AG09319 (cell line): ENCODE data around the gene POLR3F.
"Not testable (repeated sequence)": the region's sequence is repeated elsewhere in the genome, so short reads cannot be mapped to it uniquely, and the experiment has no call there.

ENCODE experiments used
- DNase-seq: peaks from one replicate; pipeline ENCODE4 v3.0.0-alpha.2; 2010; ENCODE audit warnings: low read depth; ENCODE audit errors: extremely low read depth
- TF ChIP-seq, protein P1 (sequence below): IDR thresholded peaks from 2 replicates; pipeline ENCODE4 v1.5.1; 2011; ENCODE audit warnings: low read depth, mild to moderate bottlenecking, inconsistent platforms, low read length, moderate library complexity

Gene POLR3F

DNA sequence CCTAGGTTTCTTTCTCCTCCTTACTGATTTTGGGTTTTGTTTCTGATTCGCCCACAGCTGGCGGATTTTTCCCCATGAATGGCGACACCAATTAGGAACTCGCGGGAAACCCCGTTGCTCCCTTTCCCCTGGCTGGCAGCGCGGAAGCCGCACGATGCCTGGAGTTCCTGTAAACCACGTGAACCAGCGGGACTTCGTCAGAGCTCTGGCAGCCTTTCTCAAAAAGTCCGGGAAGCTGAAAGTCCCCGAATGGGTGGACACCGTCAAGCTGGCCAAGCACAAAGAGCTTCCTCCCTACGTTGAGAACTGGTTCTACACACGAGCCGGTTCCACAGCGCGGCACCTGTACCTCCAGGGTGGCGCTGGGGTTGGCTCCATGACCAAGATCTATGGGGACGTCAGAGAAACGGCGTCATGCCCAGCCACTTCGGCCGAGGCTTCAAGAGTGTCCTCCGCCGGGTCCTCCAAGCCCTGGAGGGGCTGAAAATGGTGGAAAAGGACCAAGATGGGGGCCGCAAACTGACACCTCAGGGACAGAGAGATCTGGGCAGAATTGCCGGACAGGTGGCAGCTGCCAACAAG lies 37.4 kb downstream of the POLR3F start:
- TF ChIP-seq, protein P1, sequence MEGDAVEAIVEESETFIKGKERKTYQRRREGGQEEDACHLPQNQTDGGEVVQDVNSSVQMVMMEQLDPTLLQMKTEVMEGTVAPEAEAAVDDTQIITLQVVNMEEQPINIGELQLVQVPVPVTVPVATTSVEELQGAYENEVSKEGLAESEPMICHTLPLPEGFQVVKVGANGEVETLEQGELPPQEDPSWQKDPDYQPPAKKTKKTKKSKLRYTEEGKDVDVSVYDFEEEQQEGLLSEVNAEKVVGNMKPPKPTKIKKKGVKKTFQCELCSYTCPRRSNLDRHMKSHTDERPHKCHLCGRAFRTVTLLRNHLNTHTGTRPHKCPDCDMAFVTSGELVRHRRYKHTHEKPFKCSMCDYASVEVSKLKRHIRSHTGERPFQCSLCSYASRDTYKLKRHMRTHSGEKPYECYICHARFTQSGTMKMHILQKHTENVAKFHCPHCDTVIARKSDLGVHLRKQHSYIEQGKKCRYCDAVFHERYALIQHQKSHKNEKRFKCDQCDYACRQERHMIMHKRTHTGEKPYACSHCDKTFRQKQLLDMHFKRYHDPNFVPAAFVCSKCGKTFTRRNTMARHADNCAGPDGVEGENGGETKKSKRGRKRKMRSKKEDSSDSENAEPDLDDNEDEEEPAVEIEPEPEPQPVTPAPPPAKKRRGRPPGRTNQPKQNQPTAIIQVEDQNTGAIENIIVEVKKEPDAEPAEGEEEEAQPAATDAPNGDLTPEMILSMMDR, result no peak
- DNase-seq, result no peak

DNA sequence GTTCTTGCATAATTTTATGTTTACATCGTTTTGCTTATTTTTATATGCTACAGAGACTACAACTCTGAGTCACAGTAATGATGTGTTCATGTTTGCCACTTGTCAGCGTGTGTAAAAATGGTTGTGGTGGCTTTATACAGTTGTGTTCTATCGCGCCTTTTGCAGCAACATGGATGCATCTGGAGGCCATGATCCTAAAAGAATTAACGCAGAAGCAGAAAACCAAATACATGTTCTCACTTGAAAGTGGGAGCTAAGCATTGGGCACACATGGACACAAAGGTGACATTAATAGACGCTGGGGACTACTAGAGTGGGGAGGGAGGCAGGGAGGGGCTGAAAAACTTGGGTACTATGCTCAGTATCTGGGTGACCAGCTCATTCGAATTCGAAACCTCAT lies 39.6 kb downstream of the POLR3F start:
- TF ChIP-seq, protein P1, result no peak
- no peak for DNase-seq

DNA sequence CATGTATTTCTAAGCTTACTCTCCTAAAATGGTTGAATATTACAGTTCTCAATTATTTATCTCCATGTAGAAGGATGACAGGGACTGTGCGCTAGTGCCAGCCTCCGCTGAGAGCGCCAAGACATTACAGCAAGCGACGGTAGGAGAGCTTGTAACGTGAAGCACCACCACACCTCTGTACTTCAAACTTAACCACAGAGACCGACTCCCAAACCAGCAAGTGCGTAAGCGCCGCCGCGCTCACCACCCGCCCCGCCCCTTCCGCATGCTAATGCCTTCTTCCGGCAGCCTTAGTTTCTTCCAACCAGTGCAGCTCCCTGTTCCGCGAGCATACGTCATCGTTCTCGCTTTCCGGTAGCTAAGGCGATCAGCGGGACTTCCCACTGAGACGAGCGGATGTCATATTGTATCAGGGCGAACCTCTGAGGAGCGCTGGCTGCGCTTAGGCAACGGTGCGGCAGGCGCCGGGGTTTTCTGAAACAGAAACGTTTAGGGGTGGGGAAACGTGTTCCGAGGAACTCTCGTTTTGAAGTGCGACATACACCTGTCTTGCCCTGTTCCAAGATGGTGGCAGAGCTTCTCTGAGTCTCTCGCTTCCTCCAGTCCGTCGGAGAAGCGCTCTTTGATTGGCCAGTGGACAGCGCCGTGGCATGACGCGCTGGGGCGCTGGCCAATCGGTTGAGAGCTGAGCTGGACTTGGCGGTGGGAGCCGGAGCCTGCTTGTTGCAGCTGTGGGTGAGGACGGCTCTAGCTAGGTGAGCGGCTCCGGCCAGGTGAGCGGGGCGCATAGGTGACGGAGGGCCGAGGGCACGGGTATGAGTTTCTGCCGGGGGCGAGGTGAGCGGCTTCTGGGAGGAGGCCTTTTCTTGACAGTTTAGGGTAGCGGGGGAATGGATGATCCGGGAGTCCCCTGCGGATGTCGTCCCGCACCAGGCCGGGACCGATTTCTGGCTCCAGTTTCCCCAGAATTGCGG lies 40.3 kb downstream of the POLR3F start, which contains the start of gene SEC23B:
SEC23B (plus strand) TSS at position 723 of the 974 bp plus-strand sequence. CDS start 2,896 bp downstream, outside the sequence.
- TF ChIP-seq, protein P1, result no peak
- peak; percentile 89 for DNase-seq

DNA sequence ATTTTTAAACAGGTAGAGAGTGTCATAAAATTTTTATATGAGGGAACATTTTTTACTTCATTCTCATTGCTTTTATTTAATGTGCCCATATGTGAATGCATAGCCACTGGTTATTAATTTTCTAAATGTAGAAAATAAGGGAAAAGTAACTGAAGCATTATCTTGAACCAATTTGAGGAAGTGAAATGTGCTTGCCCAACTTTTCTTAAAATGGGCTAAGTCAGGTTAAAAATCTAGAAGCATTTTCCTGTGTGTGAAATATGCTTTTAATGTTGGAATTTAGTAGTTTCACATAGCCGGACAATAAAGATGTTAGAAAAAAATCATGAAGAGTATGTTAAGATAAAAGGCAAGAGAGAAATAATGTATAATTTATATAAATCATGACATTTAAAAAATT lies 44.4 kb downstream of the POLR3F start:
- DNase-seq, result no peak
- TF ChIP-seq, protein P1, result no peak

DNA sequence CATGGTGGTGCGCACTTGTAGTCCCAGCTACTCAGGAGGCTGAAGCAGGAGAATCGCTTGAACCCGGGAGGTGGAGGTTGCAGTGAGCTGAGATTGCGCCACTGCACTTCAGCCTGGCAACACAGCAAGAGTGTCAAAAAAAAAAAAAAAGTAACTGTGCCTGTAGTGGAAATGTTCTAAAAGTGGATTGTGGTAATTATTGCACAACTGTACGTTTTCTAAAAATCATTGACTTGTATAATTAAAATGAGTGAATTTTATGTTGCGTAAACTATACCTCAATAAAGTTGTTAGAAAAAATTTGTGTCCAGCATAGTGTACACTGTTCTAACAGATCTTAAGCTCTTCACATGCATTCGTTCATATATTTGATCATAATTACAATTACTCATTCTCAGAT lies 46.0 kb downstream of the POLR3F start:
- TF ChIP-seq, protein P1, result no peak
- DNase-seq, result no peak

DNA sequence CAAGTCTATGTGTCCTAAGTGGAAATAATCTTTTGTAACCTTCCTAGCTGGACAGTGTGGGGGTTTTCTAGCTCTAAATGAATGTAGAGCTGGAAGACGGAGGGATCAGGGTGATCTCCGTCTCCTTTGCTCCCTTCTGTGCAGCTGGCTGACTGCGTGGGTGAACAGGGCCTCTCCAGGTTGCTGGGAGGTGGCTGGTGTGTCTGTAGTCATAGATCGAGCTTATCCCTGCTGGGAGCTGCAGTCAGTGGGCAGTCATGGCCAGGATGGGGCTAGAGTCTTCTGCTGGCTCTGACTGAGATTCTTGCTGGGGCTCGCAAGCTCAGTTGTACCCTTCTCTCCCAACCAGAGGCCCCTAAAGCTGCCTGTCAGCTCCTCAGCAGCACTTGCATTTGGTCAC lies 46.9 kb downstream of the POLR3F start:
- no peak for DNase-seq
- TF ChIP-seq, protein P1, result no peak

DNA sequence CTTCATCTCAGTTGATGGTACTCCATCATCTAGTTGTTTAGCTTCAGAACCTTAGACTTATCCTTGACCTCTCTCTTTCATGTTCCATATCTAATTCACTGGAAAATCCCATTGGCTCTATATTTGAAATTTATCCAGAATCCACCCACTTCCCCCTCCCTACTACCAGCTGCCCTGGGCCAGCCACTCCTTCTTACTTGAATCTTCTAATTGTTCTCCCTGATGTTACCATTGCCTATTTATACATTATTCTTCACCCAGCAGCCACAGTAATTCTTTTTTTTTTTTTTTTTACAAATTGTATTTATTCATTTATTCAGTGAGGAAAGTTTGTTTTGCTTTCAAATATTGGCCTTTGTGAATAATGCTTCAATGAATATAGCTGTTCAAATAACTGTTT lies 48.8 kb downstream of the POLR3F start:
- DNase-seq, result no peak
- TF ChIP-seq, protein P1, result no peak

DNA sequence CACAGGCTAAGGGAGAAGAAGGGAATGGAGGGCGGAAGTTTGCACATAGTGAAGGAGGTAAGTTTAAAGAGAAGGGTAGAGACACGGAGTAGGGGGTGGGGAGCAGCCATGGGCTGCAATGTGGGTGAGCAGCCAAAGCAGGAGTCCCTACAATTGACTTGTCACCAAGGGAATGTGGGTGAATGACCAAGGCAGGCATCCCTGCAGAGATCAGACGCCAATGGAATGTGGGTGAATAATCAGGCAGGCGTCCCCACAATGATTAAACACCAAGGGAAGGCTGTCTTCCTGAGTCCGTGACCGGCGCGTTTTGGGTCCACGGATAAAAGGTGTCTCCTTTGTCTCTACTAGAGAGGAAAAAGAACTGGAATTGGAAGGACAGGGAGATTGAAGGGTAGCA lies 54.9 kb downstream of the POLR3F start:
- DNase-seq, result not testable (repeated sequence)
